Endothelial cell of umbilical vein (primary cell): Measurements from ENCODE around the gene TMEM51.

Experiments used
- POLR2A ChIP-seq: IDR thresholded peaks from 2 replicates; pipeline ENCODE4 v1.6.1; 2012; ENCODE audit warnings: low read depth, mild to moderate bottlenecking, control low read depth, low read length
- POLR2AphosphoS5 ChIP-seq: IDR thresholded peaks from 2 replicates; pipeline ENCODE4 v1.6.1; 2012; ENCODE audit warnings: low read depth, mild to moderate bottlenecking, control low read depth, low read length, moderate library complexity; ENCODE audit not compliant: insufficient read depth
- TF ChIP-seq, protein P1 (sequence below), 2 donors: IDR thresholded peaks; 1 replicate in 1 of 2; 2 replicates in 1 of 2; pipeline ENCODE4 v1.5.1; 2011; ENCODE audit warnings: low read length in 2 of 2, mild to moderate bottlenecking in 2 of 2, moderate library complexity in 2 of 2, control low read depth in 1 of 2, inconsistent platforms in 1 of 2, low read depth in 1 of 2; ENCODE audit not compliant: insufficient read depth in 1 of 2; ENCODE audit errors: extremely low read depth in 1 of 2

DNA sequence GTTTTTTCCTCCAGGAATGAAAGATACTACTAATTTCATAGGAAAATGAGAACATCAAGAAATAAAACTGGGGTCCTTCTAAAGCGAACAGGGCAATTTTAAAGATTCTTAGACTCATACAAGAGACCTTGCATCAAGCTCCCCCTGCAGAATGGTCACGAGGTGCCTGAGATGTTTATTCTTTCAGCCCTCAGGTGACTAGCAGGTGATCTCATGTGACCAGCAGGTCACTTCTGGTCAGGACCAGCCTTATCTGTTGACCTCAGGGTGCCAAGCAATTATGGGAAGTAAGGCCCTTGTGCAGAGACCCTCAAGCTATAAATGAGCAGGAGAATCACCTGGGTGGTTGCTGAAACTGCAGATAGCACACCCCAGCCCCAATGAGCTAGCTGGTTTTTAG is 20.6 kb upstream of the TMEM51 start:
- TF ChIP-seq, protein P1, sequence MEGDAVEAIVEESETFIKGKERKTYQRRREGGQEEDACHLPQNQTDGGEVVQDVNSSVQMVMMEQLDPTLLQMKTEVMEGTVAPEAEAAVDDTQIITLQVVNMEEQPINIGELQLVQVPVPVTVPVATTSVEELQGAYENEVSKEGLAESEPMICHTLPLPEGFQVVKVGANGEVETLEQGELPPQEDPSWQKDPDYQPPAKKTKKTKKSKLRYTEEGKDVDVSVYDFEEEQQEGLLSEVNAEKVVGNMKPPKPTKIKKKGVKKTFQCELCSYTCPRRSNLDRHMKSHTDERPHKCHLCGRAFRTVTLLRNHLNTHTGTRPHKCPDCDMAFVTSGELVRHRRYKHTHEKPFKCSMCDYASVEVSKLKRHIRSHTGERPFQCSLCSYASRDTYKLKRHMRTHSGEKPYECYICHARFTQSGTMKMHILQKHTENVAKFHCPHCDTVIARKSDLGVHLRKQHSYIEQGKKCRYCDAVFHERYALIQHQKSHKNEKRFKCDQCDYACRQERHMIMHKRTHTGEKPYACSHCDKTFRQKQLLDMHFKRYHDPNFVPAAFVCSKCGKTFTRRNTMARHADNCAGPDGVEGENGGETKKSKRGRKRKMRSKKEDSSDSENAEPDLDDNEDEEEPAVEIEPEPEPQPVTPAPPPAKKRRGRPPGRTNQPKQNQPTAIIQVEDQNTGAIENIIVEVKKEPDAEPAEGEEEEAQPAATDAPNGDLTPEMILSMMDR (IDR thresholded peaks at IDR 0.05; ENCODE audit: extremely low read depth in 1 of 2, insufficient read depth in 1 of 2, low read depth in 1 of 2, low read length in 2 of 2) = no peak
- TF ChIP-seq POLR2A = no peak
- TF ChIP-seq POLR2AphosphoS5 = no peak
